Right renal pelvis (tissue), 4 donors: Measurements from ENCODE around the gene CSTB. TPM values are rescaled to one million over a fixed set of nuclear protein-coding genes. Genes with fewer than 3 reads are reported as not detected.
A peak's percentile ranks its signal among the peaks of the same experiment; 100 is the strongest.

Experiments used
- DNase-seq, 4 donors: peaks; one replicate each; pipeline ENCODE4 v3.0.0-alpha.2; 2013; ENCODE audit warnings: low read depth in 4 of 4, low spot score in 3 of 4, missing footprints in 1 of 4
- polyA plus RNA-seq, 4 donors: library from polyadenylated mRNA; unstranded; fragments of 120-200 nt; gene quantifications; one replicate each; pipeline ENCODE4 v1.2.1, GENCODE V29; 2013; ENCODE audit not compliant: insufficient read length in 4 of 4

CSTB gene
- polyA plus RNA-seq, 4 donors: 41.7 to 66.1 (median 51.2) TPM

DNA sequence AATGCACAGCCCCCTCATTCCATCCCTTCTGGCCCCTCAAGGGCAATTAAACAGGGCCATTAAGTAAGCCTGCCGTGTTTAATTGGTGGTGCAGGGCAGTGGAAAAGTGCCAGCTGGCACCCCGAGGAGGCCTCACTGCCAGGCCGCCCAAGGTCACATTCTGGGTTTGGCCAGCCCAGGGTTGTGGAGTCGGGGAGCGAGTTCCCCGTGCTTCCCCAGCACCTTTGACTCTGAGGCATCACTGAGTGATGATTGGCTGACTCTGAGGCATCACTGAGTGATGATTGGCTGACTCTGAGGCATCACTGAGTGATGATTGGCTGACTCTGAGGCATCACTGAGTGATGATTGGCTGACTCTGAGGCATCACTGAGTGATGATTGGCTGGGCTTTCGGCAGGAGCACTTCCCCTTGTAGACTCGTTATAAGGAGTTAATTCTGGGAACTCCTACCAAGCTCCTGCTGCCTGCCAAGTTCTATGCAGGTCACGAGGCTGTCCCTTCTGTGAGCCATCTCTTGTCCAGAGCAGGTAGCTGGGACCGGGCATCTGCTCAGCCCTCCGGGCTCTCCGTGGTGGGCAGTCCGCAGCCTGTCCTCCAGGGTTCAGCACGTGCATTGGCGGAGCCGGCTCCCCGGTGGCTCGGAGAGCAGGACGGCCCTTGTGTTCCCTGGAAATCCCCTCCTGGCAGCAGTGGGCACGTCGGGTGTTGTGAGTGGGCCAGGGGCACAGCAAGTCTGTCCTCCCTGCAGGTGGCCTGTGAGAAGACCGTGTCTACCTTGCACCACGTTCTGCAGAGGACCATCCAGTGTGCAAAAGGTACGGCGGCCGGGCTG, 20.9 kb downstream of the CSTB start:
- no peak for DNase-seq

DNA sequence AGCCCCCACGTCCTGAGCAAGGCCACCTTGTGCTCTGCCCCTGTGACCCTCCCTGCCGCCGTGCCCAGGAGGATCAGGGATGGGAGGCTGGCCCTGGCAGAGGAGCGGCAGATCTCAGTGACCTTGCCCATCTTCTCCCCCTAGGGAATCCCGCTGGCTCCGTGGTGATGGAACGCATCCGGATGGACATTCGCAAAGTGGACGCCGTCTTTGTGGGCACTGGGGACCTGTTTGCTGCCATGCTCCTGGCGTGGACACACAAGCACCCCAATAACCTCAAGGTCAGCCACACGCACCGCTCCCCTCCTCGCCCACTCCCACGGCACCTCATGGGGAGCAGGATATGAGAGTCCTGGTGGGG, 22.7 kb downstream of the CSTB start:
- no peak for DNase-seq

DNA sequence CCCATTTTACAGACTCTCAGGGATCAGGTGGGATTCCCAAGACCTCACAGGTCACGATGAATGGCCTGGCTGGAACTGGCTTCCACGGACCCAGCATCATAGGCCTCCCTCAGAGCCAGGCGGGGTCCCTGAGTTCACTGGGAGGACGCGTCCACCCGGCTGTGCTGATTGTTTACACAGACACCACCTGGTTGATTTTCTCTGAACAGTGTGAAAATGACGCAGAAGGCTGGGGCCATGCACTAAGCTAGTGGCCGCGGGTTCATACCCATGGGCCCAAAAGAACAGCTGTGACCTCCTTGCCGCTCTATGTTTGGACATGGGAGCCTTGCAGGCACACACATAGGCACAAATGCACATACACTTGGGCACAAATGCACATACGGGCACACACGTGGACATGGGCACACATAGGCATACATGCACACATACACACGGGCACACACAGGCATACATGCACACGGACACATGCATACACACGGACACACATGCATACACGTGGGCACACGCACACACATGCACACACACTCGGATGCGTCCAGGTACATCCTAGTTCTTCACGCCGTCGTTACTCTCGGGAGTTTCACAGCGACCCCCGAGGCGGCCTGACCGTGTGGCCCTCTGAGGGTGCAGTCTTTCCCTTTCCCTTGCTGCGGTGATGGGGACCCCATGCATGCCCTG, 23.2 kb downstream of the CSTB start:
- no peak for DNase-seq

DNA sequence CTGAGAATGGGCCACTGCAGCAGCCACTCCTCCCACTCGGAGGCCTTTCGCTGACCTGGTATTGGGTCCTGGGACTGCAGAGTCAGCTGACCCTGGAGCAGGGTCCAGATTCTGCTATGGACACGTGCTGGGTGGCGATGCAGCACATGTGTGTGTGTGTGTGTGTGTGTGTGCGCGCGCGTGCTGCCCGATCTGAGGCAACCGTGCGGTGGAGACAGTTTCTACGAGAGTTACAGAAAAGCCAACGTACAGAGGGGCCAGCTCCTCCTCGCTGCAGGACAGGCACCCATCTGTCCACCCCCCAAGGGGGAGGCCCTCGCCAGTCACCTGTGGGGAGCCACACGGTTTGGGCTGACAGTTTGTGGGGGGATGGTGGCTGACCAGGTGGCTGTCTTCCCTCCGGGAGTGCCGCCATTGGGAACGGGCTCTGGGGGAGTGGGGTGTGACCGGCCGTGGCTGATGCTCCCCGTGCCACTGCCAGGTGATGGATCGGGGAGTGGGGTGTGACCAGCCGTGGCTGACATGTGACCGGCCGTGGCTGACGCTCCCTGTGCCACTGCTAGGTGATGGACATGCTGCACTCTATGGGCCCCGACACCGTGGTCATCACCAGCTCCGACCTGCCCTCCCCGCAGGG, 24.0 kb downstream of the CSTB start:
- no peak for DNase-seq

DNA sequence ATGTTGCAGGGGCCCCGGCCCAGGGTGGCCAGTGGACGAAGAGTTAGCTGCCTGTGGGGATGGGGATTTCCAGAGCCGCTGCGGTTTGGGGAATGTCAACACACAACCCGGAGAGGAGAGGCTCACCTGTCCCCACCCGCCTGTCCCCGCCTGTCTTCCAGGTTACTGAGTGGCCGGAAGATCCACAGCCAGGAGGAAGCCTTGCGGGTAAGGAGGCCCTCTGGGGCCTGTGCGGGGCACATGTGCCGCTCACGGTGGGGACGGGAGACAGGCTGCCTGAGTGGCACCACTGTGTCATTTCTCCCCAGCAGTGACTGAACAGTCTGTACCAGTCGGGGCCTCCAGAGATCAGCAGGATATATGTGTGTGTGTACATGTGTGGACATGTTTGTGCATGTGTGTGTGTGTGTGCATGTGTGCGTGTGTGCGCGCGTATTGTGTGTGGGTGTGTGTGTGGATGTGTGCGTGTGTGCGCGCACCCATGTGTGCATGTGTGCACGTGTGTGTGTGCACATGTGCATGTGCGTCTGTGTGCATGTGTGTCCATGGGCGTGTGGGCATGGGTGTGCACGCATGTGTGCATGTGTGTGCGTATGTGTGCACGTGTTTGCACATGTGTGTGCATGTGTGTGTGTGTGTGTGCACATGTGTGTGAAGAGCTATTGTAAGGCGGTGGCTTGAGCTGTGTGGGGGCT, 25.6 kb downstream of the CSTB start:
- no peak for DNase-seq

DNA sequence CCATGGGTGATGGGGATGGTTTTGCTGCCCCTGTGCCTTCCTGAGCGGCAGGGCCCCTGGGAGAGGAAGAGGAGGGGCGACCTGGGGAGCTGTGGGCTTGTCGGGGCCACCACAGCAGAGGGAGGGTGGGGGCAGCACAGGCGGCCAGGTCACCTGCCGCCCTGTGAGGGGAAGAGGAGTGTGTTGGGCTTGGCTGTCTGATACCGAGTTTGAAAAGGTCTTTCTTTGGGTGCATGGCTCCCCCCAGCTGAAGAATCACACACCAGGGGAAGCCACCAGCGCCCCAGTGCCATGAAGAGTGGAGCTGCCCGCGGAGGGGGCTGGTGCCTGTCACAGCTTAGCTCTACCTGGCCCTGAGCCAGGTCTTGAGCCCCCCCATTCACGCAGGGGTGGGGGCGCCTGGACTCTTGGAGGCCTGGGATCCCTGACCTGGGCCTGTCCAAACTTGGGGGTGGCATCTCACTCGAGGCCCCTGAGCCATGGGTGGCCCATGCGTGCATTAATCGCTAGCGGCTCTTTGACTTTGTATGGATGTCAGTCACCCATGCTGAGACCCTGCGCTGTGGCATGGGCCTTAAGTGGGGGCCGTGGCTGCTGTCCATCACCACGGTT, 26.4 kb downstream of the CSTB start:
- no peak for DNase-seq

DNA sequence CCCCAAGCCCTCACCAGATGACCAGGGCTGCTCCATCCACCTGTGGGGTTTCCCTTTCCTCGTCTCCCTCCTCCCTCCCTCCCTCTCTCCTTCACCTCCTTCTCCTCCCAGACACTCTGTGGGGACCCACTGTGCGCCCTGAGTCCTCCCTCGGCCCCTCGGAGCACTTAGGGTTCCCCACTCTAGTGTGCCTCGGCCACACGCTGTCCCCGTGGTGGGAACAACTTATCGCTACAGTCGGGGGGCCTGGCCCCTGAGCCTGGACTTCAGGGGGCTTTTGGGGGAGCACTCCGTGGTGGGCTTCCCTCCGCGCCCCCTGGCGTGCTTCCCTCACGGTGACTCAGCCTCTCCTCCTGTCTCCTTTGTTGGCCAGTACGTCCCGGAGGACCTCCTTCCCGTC, 27.5 kb downstream of the CSTB start:
- no peak for DNase-seq

DNA sequence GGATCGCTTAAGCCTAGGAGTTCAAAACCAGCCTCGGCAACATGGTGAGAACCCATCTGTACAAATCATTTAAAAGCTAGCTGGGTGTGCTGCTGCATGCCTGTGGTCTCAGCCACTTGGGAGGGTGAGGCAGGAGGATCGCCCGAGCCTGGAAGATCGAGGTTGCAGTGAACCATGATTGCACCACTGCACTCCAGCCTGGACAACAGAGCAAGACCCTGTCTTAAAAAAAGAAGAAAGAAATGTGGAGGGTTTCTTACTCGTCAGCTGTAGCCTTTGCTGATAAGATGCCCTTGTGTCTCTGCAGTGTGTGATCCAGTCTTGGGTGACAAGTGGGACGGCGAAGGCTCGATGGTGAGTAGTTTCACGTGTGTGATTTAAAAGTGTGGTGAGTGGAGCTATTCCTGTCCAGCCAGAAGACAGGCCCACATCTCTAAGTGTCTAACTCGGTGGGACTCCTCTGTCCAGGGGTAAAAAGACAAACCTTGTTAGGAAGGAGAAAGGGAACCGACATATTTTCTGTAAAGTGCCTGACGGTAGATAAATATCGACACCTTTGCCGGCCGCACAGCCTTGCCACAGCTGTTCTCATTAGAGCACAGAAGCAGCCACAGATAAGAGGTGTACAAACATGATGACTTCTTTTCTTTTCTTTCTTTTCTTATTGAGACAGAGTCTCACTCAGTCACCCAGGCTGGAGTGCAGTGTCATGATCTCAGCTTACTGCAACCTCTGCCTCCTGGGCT, 30.2 kb downstream of the CSTB start:
- DNase-seq: no peak

DNA sequence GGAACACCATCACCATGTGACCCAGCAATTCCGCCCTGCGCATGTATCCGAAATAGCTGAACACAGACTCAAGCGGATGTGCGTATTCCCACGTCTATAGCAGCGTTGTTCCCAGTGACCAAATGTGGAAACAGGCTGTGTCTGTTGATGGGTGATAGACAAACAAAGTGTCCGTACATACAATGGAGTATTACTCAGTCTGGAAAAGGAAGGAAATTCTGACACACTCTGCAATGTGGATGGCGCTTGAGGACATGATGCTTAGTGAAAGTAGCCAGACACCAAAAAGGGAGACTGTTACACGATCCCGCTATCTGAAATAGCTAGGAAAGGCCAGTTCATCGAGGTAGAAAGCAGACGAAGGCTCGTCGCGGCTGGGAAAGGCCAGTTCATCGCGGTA, 31.4 kb downstream of the CSTB start:
- no peak for DNase-seq

DNA sequence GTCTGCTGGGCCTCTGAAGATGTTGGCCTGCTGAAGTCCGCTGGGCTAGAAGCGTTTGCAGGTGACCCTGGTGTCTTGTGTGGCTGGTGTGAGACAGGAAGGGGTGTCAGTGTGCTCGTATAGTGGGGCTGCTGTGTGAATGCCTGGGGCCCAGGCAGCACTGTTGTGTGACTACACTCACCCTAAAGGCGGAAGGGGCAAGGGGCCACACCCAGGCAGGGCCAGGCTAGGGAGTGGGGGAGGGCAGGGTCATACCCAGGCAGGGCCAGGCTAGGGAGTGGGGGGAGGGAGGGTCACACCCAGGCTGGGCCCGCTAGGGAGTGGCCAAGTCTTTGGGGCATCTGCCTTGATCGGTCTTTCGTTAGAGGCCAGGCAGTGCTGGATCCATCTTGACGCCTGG, 32.2 kb downstream of the CSTB start:
- no peak for DNase-seq

DNA sequence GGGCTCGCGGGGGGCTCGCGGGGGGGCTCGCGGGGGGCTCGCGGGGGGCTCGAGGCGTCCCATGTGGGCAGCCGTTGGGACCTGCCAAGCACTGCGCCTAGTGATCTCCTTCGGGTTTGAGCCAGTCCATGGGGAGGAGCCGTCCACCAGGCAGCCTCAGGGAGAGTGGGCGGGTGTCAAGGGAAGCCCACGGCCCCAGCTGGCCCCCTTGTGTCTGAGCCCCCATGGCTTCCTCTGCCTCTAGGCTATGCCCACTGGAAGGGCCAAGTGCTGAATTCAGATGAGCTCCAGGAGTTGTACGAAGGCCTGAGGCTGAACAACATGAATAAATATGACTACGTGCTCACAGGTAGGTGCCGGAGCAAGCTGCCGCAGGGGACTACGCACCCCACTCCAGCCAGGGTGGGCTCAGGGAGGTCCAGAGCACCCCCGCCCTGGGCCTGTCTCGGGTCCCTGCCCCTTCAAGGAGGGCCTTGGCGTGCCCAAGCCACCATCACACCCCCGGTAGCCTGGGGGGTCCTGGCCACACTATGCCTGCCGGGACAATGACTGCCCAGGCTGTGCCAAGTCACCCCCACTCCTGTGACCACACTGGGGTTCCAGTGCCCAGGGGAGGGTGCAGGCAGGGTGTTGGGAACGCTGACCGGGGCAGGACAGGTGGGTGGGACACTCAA, 34.5 kb downstream of the CSTB start:
- DNase-seq: no peak

DNA sequence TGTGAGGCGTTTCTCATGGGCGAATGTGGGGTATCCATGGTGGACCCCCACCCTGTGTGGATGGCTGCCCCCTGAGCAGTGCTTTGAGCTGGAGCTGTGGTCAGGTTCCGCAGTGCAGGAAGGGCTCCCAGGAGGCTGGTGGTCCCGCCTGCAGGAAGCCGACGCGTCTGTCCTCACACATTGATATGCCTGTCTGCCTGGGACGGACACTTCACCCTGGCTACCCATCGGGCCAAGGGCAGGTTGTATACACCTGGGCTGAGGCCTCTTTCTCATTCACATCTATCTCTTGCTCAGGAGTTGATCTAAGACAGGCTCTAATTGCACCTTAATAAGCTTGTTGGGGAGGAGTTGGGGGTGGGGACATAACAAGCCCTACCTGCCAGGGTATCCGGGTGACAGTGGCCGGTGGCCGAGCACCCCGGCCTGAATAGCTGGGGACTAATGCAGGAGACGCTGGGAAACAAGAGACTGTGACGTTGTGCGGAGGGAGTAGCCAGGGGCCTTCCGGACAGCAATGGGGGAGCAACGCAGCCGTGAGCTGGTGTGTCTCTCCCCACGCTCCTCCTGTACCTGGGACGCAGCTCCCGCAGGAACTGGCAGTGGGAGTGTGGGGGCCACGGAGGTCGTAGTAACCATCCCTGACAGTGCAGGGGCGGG, 35.5 kb downstream of the CSTB start:
- peak in 1 of 4 donors; percentile 64 for DNase-seq

DNA sequence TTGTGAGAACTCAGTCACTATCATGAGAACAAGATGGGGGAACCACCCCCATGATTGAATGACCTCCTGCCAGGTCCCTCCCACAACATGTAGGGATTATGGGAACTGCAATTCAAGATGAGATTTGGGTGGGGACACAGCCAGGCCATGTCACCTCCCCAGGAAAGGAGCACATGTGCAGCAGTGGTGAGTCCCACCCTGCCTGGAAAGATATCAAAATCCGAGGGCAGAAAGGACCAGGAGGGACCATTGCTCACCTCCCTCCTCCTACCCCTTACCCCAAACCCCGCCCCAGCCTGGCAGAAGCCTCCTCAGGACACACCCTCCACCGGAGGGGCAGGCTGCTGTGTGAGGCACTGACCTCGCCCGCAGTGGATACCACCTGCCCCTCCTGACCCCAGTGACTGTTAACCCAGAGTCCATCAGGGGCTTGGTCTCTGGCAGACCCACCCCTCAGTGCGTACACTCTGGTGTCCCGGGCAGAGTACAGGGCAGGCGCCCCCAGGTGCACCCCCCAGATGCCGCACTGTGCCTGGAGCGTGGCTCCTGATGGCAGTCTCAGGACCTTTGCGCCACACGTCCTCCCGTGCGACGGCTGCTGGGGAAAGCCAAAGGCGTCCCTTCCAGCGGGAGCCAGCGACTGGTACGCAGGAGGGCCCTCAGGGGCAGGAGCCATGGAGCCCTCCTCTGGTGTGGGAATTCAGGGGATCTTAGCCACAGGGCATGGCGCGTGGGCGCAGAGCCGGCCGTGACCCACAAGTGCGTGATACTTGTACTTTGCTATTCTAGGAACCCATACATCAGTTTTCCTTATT, 36.3 kb downstream of the CSTB start:
- no peak for DNase-seq

DNA sequence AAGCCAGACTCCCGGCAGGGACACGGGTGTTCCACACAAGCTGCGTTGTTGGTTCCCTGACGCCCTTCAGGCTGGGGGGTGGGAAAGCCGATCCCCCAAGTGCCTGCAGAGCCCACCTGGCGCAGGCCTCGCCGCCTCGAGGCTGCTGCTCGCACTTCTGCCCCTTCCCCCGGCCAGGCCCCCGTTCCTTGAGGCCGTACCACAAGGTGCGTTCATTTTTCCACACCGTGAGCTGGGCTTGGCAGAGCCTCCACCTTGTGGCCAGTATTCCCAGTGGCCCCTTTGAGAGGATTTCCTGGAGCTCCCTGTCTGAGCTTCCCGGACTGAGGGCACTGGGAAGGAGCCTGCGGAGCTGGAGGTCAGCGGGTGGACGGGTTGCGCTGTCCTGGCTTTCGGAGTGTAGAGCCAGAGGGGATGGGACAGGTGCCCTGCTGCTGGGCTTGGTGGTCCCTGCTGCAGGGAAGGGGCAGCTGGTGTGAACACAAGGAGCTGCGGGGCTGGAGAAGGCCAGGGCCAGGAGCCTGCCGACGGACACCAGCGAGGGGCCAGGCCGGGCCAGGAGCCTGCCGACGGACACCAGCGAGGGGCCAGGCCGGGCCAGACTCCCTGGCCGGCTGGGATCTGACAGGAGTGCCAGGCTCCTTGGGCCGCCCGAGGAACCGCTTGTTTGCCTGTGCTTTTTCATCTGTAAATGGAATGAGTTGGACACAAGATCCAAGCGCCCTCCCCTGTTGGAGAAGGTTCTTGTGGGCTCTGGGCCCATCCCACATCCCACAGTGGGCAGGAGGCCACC, 38.8 kb downstream of the CSTB start:
- DNase-seq: no peak

DNA sequence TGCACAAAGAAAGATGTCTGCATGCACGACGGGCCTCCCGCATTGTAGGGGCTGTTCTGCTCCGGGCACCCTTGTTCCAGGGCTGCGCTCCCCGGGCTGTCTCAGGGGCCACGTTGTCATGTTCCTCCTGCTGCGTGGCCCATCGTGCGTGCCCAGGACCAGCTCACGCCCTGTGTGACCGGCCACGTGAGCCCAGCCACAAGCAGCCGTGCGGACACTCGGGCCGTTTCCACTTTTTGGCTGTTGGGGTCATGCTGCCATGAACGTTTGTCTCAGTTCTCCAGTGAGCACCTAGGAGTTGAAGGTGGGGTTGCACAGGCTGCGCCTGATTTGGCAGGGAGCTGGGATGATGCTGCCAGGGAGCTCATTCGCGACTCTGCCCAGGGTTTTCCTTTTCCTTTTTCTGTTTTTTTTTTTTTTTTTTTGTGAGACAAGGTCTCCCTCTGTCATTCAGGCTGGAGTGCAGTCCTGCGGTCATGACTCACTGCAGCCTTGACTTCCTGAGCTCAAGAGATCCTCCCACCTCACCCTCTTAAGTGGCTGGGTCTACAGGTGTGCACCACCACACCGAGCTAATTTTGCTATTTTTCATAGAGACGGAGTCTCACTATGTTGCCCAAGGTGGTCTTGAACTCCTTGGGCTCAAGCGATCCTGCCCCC, 39.8 kb downstream of the CSTB start:
- no peak for DNase-seq

DNA sequence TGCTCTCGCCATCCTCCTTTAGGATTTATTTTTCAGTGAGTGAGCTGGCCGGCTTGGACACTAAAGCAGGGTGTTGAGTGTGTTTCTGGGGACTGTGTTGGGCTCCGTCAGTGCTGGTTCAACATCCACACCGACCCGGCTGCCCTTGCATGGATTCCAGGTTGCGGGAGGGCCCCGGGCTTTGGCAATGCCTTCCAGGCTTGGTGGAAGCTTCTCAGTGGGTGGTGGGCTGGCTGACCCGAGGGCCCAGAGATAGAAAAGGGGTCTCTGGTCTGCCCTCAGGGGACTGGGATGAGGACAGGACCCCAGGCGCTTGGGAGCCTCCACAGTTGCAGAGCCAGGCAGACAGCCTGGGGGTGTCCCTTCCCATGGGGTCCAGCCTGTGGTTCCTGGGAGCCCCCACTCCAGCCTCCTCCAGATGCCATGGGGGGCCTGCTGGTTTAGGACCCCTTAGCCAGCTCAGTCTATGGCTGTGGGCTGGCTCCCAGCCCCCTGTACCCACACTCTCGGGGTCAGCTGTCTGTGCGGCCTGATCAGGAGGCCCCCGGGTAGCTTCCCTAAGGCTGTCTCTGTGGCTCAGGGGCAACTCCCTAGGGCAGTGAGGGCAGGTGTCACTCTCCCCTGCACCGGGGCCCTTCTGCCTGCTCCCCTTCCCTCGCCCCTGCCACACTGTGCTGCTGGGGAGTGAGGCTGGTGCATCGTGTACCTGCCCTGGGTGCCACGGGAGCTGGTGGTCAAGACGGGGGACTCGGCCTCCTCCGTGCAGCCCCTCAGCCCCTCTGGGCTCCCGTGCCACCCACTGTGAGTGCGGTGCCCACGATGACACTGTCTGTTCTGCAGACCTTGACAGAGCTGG, 40.6 kb downstream of the CSTB start:
- DNase-seq: no peak
